ENCODE data around the gene RBP7. TPM values are rescaled to one million over a fixed set of nuclear protein-coding genes. Genes with fewer than 3 reads are reported as not detected.

The RBP7 gene
- polyA plus RNA-seq (2011; rRNA removed) (0.42 and 0.50 TPM in 2 replicates), polyA minus RNA-seq (2011; rRNA and poly(A)+ RNA removed) (0.43 TPM in 1 of 2 replicates, not detected in the other)

DNA sequence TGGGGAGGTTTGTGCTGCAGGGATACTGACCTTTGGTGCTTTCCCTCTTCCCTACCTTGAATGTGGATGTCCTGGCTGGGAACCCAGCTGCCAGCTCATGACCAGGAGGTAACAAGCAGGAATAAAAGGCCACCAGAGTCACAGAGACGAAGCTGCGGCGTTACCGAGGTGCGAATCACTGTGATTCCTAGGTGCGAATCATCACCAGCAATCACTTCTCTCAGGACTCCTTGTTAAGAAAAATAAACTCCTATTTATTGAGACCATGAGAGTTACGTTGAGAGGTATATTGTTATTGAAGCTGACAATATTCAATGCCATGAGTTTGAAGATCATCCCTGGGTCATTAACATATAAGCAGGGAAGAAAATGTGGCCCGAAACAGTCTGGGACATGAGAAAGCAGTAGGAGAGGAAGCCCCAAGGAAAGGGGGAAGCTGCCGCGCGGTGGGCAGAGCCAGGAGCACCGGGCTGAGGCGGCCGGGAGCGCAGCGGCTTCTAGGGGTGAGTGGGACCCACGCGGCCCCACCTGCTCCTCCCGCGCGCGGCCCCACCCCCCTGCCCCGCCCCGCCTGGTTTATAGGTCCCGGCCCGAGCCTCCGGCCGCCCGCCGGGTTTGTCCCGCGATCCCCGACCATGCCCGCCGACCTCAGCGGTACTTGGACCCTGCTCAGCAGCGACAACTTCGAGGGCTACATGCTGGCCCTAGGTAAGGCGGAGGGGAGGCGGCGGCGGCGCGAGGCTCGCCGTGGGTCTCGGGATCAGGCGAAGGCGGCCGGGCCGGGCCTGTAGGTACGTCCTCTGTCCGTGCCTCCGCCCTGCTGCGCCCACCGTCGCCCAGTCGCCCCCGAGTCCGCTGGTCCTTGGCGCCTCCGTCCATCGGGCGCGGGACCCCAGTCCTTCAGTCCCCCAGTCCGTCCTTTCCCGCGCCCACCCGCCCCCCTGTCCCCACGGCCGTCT is at the start of gene RBP7:
TSS of gene RBP7 (plus strand) at position 605 of the 959 bp plus-strand sequence. CDS start at position 636, 31 bp downstream.
- no peaks in the 10 kb centered on the region for H3K36me3 ChIP-seq (ENCODE audit: control insufficient read depth, insufficient read depth, low read length)
- peaks cover 8% of the 10 kb centered on the region for H3K27me3 ChIP-seq (ENCODE audit: control insufficient read depth, insufficient read depth, low read length)
- no peak for DNase-seq (ENCODE audit: low read depth)
- H3K4me3 ChIP-seq (ENCODE audit: low read depth, low read length) = peak within 1 kb of the TSS; percentile 29
- CTCF ChIA-PET = no interaction called here
- TF ChIP-seq, protein P1, sequence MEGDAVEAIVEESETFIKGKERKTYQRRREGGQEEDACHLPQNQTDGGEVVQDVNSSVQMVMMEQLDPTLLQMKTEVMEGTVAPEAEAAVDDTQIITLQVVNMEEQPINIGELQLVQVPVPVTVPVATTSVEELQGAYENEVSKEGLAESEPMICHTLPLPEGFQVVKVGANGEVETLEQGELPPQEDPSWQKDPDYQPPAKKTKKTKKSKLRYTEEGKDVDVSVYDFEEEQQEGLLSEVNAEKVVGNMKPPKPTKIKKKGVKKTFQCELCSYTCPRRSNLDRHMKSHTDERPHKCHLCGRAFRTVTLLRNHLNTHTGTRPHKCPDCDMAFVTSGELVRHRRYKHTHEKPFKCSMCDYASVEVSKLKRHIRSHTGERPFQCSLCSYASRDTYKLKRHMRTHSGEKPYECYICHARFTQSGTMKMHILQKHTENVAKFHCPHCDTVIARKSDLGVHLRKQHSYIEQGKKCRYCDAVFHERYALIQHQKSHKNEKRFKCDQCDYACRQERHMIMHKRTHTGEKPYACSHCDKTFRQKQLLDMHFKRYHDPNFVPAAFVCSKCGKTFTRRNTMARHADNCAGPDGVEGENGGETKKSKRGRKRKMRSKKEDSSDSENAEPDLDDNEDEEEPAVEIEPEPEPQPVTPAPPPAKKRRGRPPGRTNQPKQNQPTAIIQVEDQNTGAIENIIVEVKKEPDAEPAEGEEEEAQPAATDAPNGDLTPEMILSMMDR (IDR thresholded peaks at IDR 0.05; ENCODE audit: insufficient read depth, low read depth, low read length) = no peak
- POLR2A ChIA-PET = no interaction called here

DNA sequence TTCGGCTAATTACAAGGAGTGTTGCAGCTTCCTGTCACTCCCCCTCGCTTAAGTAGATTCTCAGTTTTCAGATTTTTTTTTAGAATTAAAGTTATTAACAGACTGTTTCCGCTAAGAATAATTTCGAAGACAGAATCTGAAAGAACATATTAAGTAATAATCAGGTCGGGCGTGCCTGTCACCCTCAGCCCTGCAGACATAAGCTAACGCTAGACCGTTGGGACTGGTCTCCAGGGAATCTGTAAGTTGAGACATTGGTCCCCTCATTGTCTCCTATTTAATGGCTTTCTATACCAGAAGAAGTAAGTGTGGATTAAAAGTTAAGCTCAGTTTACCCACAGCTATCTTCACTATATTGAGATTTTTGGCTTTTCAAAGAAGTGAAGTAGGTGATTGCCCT is 39.3 kb upstream of the RBP7 start:
- ChIA-PET CTCF (interaction anchor here (1.4 to 1.8 kb wide), 3 partner anchors 17 to 253 kb away, joined by 4 to 5 read pairs (median 4); partner anchors contain the start of gene KIF1B), POLR2A (no interaction called here)
- Histone ChIP-seq H3K36me3 (ENCODE audit: control insufficient read depth, insufficient read depth, low read length) (no peaks in the 10 kb centered on the region), H3K27me3 (ENCODE audit: control insufficient read depth, insufficient read depth, low read length) (no peaks in the 10 kb centered on the region), H3K4me3 (ENCODE audit: low read depth, low read length) (no peak overlapping the region)
- no peak for DNase-seq (ENCODE audit: low read depth)
- TF ChIP-seq, protein P1 (IDR thresholded peaks at IDR 0.05; ENCODE audit: insufficient read depth, low read depth, low read length) = no peak

DNA sequence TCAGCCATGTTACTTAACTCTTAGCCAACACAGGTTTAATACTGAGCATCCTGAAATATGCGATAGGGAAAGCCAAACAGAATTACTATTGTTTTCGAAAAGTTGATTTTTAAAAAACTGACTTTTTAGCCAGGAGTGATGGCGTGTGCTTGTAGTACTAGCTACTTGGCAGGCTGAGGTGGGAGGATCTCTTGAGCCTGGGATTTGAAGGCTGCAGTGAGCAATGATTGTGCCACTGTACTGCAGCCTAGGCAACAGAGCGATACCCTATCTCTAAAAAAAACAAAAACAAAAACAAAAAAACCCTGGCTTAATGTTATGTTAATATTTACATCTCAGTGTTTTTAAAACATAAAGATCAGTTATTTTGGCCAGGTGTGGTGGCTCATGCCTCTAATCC is 37.0 kb upstream of the RBP7 start:
- no peak for DNase-seq (ENCODE audit: low read depth)
- CTCF ChIA-PET = interaction anchor here (0.9 to 2.9 kb wide), 2 partner anchors 10 to 85 kb away, joined by 3 to 17 read pairs; no protein-coding TSS in a partner anchor
- Histone ChIP-seq H3K4me3 (ENCODE audit: low read depth, low read length) (no peak overlapping the region), H3K27me3 (ENCODE audit: control insufficient read depth, insufficient read depth, low read length) (no peaks in the 10 kb centered on the region), H3K36me3 (ENCODE audit: control insufficient read depth, insufficient read depth, low read length) (no peaks in the 10 kb centered on the region)
- POLR2A ChIA-PET = no interaction called here
- TF ChIP-seq, protein P1 (IDR thresholded peaks at IDR 0.05; ENCODE audit: insufficient read depth, low read depth, low read length) = no peak

DNA sequence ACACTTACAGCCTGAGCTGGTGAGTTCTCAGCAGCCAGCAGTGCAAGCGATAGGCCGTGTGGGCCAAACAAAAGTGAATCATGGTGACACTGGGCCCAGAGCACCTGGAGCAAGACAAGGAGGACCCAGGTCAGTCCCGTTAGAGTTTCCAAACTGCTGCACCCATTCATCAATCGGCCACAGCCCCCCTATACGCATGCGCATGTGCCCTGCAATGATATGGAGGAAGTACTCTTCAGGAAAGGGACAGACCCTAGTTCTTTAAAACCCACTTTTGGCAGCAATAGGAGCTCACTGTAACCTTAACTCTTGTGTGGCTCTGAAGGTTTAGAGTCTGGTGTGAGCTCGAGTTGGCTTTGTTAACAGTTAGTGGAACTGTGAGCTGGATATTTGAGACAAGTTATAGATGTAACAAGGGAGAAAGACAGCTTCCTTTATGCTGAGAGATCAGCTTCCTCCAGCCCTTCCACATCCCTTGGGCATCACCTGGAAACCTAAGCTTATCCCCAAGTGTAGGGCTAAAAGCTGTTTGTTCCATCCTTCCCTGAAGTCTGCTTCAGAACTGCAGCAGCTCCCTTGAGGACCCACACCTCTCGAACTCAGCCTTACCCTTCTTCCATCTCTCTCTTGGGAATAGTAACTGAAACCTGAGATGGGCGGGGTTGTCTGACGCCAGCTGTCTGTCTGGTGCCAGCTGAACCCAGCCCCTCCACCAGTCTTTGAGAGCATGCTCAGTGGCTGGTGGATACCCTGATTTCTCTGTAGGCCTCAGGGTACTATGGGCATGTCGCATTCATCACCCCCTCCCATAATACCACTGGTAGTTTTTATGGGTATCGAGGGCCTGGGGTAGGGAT is 36.1 kb upstream of the RBP7 start:
- DNase-seq (ENCODE audit: low read depth) = no peak
- POLR2A ChIA-PET = no interaction called here

More for the DNA sequence above, 36.1 kb upstream of the RBP7 start:
- H3K4me3 ChIP-seq (ENCODE audit: low read depth, low read length) = no peak overlapping the region
- no peaks in the 10 kb centered on the region for H3K27me3 ChIP-seq (ENCODE audit: control insufficient read depth, insufficient read depth, low read length)
- H3K36me3 ChIP-seq (ENCODE audit: control insufficient read depth, insufficient read depth, low read length) = no peaks in the 10 kb centered on the region
- CTCF ChIA-PET = interaction anchor here (2.9 kb wide), 1 partner anchor 11 kb away, joined by 17 read pairs; no protein-coding TSS in a partner anchor
- TF ChIP-seq, protein P1 (IDR thresholded peaks at IDR 0.05; ENCODE audit: insufficient read depth, low read depth, low read length) = no peak
